H54 (cell line): ENCODE results near the gene PSKH1.
A peak's percentile ranks its signal among the peaks of the same experiment; 100 is the strongest.

Experiments
- DNase-seq: peaks from one replicate; pipeline ENCODE4 v3.0.0; 2011; ENCODE audit warnings: low spot score, mixed read lengths; ENCODE audit not compliant: insufficient read length
- FAIRE-seq: peaks from 3 replicates; lab custom pipeline; 2011; peaks lifted over from hg19 to GRCh38; lab: Jason Lieb, UNC
- POLR2A ChIP-seq: IDR thresholded peaks from 2 replicates; pipeline ENCODE4 v1.6.1; 2011; ENCODE audit warnings: low read depth, mild to moderate bottlenecking, low read length

PSKH1 gene

DNA sequence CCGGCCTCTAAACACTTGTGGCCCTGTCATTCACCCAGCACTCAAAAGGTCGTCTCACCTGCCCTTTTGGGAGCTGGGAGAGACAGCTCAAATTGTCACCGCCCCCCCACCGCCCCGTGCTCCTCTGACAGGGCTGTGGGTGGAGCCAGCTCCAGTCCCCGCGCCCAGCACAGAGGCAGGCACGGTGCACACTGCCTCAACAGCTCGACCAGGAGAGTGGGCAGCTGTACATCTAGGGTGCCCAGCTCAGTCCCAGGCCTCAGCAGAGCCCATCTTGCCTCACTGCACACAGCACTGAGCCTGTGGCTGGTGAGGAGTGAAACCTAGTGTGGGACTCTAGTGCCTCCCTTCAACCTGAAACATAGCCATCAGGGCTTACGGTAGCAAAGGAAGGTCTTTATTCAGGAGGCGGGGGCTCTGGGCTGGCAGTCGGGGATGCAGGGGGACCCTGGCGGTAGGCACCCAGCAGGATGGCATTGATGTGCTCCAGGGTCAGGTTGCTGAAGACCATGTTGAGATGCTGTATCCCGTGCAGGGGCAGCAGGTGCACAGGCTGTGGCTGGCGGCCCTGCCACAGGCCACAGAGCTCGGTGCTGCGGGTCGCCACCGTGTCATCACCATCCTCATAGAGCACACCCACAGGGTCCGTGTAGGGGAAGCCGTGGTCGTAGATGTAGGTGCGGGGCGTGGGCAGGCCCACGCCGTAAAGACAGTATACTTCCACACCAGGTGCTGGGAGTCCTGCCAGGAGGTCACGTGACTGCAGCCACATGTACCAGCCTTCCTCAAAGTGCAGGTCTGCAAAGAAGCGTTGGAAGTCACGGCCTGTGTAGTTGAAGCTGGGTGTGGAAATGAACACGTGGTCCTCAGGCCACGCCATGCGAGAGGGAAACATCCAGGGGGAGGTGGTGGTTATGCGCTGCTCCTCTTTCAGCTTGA is 46.7 kb downstream of the PSKH1 start:
- TF ChIP-seq POLR2A = no peak
- DNase-seq (no peak), FAIRE-seq (no peak)

- no peak for TF ChIP-seq POLR2A
Measured at GRCh38 chr16:67940446-67941089, 47.5 kb downstream of the PSKH1 start.

GRCh38 chr16:67941469-67942199 is 48.6 kb downstream of the PSKH1 start:
- FAIRE-seq (no peak), DNase-seq (no peak)
- TF ChIP-seq POLR2A = no peak

More at GRCh38 chr16:67940446-67941089, 47.5 kb downstream of the PSKH1 start:
- DNase-seq (no peak), FAIRE-seq (no peak)

DNA sequence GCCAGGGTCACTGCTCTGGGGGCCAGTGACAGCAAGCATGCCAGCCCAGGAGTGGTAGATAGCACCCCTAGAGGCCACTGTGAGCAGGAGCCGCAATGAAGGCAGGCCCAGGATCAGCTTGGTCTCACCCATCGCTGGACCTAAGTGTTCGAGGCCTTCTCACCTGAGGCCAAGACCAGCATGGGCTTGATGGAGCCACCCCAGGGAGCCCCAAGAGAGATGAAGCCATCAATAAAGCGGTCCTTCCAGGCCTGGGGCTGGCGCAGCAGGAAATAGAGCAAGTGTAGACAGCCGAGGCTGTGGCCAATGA is 49.1 kb downstream of the PSKH1 start:
- DNase-seq (peak; percentile 33), FAIRE-seq (no peak)
- TF ChIP-seq POLR2A = no peak

DNA sequence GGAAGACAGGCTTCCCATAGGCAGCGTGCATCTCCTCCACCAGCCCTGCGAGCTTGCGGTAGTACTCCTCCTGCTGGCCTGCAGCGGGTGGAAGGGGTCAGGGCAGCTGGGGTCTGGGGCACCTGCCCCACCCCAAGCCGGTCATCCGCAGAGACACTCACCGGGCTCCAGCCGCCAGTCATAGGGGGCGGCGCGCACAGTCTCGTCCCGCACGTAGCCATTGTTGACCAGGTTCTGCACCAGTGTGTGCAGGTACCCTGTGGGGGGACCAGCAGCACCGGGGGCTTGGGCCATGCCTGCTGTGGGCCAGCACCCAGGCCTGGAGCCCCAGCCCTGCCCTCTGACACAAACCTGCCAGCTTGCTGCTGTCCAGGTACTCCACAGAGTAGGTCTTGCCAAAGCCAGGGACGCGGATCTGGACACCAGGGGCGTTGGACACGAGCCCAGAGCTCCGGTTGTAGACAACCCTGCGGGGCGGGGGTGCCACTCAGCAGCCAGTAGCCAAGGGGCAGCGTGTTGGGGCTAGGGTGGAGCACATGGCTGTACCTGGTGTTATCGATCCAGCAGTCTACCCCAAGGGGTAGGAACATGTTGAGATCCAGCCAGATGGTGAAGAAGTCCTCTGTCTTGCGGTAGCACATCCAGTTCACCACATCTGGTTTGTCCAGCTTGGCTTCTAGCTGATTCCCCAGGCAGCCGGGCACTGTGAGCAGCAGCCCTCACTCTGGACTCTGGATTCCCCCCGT is 49.6 kb downstream of the PSKH1 start:
- DNase-seq = no peak
- no peak for FAIRE-seq
- no peak for TF ChIP-seq POLR2A

DNA sequence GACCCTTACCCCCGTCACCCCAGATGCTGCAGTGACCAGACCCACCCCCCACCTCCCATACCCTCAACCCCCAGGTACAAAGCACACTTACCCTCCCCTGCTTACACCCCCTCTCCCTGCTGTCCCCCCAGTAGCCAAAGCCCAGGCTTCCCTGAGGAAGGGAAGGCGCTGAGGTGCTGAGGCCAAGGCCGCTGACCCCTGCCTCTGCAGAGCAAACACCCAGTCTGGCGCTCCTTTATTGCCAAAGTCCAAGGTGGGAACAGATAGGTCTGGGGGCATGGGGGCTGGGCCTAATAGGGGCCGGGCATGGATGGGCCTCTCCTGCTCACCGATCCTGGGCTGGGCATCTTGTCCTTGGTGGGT is 50.2 kb downstream of the PSKH1 start:
- FAIRE-seq (no peak), DNase-seq (no peak)
- TF ChIP-seq POLR2A = no peak

DNA sequence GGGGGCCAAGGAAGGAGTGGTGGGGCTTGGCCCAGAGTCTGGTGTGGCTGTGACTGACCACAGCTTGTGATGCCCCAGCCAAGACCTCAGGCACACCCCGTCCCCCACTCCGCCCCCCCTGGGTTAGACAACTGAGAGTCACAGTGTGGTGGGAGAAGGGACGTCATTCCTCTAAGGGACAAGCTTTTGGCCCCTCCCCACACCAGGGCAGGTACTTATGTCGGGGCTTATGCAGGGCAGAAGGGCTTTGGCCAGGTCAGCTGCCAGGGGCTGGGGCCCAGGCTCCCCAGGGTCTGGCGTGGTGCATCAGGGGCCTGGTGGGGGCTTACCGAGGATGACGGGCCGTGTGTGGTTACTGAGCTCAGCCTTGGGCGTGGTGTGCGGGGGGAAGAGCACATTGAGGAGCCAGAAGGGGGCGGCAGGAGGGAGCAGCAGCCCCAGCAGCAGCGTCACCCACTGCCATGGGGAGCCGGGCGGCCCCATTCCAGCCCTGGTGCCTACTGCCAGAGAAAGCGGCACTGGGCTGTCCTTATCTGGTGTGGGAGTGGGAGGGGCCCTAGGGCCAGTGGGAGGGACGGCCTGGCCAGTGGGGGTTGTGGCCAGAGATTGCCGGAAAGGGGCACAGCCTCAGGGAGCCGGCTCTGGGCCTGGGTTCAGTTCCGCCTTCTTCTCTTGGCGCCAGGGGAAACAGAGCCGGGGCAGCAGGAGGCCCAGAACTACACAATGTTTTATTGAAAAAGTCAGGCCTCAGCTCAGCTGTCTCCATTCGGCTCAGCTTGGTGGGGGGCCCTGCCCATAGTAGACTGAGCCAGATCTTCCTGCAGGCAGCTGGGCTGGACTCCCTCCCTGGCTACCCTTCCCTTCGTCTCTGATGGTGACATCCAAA is 50.8 kb downstream of the PSKH1 start, which contains the start of gene LCAT:
LCAT (minus strand) TSS at position 502 of the 886 bp plus-strand sequence; CDS start at position 483, 19 bp downstream.
- FAIRE-seq = no peak
- no peak for TF ChIP-seq POLR2A
- no peak for DNase-seq

GRCh38 chr16:67944690-67945391 is 51.8 kb downstream of the PSKH1 start:
- no peak for FAIRE-seq
- TF ChIP-seq POLR2A = no peak

DNA sequence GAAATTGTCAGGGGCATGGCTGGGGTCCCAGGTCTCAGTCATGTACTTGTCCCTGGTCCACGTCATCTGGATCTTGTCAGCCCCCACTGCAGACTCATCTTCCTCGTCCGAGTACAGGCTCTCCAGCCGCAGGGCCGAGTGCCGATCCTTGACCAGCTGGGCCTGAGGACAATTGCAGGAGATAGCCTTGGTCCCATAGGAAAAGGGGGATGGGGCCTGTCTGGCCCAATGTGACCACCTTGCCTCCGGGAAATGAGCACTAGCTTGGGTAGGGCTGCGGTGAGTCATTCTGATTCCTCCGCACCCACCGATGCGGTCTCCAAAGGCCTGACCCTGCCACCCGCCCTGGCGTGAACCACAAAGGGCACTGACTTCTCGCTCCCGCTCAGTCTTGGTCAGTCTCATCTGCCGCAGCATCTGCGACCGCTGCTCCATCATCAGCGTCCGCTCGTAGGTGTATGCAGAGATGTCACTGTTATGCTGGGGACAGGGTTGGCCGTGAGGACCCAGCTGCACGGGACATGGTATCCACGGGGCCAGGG is 52.4 kb downstream of the PSKH1 start:
- FAIRE-seq (no peak), DNase-seq (no peak)
- TF ChIP-seq POLR2A = no peak

More at GRCh38 chr16:67944690-67945391, 51.8 kb downstream of the PSKH1 start:
- no peak for DNase-seq

GRCh38 chr16:67946128-67946569 is 53.1 kb downstream of the PSKH1 start:
- TF ChIP-seq POLR2A = no peak
- no peak for DNase-seq
- no peak for FAIRE-seq

DNA sequence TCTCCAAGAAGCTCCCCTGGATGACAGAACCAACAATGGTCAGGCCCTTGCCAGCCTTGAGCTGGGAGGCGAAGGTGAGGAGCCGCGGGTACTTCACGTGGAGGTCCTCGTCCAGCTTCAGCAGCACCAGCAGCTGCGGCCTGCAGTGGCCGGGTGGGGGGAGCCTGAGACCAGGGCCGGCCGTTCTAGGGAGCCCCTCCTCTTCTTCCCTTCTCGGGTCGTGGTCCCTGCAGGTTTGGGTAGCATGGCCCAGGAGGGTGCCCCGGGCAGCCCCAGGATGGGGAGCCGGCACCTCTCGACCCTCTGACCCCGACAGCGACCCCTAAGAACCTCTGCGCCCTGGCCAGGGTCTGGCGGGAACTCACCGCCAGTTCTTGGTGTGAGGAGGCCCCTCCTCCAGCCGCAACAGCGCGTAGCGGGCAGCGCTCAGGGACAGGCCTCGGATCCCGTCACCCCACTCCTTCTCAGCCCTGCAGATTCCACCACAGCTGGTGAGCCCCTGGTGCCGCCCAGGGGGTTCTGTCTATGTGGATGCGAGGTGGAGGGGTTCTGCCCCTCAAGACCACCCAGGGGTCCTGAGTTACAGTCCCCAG is 54.0 kb downstream of the PSKH1 start:
- FAIRE-seq = no peak

More for the DNA sequence above, 54.0 kb downstream of the PSKH1 start:
- TF ChIP-seq POLR2A = no peak
- DNase-seq = no peak
